GM23338 (cell line): ENCODE results near the gene MAD1L1. TPM values are rescaled to one million over a fixed set of nuclear protein-coding genes. Genes with fewer than 3 reads are reported as not detected.

Source experiments
- ATAC-seq: fragments of 200-7000 bp; cut with Tn5 transposase; 3 replicates; pipeline ENCODE4 v1.9.1; 2020
- DNase-seq: peaks from one replicate; pipeline ENCODE4 v3.0.0-alpha.2; 2015; ENCODE audit warnings: low spot score
- H2AFZ ChIP-seq: fragments of 200-600 bp; sonication (generic); 2 replicates; pipeline ENCODE4 v1.8.0; 2016; ENCODE audit warnings: antibody characterized with exemption, mild to moderate bottlenecking, moderate library complexity
- H3F3A ChIP-seq: fragments of 200-600 bp; sonication (generic); replicated peaks from 2 replicates; pipeline ENCODE4 v1.8.0; 2017; ENCODE audit warnings: antibody characterized with exemption, mixed run types, low read depth
- H3K27ac ChIP-seq: fragments of 200-600 bp; sonication (generic); 2 replicates; pipeline ENCODE4 v1.6.1; 2016; ENCODE audit warnings: low read depth
- H3K27me3 ChIP-seq: fragments of 200-600 bp; sonication (generic); 2 replicates; pipeline ENCODE4 v1.8.0; 2016; ENCODE audit warnings: mild to moderate bottlenecking, mixed run types, moderate library complexity; ENCODE audit not compliant: insufficient read depth
- H3K36me3 ChIP-seq: fragments of 200-600 bp; sonication (generic); 2 replicates; pipeline ENCODE4 v1.8.0; 2016; ENCODE audit warnings: mild to moderate bottlenecking; ENCODE audit not compliant: insufficient read depth
- H3K4me1 ChIP-seq: fragments of 200-600 bp; sonication (generic); 2 replicates; pipeline ENCODE4 v1.8.0; 2016; ENCODE audit warnings: mild to moderate bottlenecking, moderate library complexity; ENCODE audit not compliant: insufficient read depth
- H3K4me2 ChIP-seq: fragments of 200-600 bp; sonication (generic); 2 replicates; pipeline ENCODE4 v1.7.1; 2017; ENCODE audit warnings: mixed run types
- H3K4me3 ChIP-seq: fragments of 200-600 bp; sonication (generic); 2 replicates; pipeline ENCODE4 v1.6.1; 2016; ENCODE audit warnings: mixed run types
- H3K79me2 ChIP-seq: fragments of 200-600 bp; sonication (generic); replicated peaks from 2 replicates; pipeline ENCODE4 v1.8.0; 2017; ENCODE audit warnings: mild to moderate bottlenecking; ENCODE audit not compliant: insufficient read depth
- H3K9me2 ChIP-seq: fragments of 200-600 bp; sonication (generic); 2 replicates; pipeline ENCODE4 v1.8.0; 2017; ENCODE audit not compliant: insufficient read depth
- H4K20me1 ChIP-seq: fragments of 200-600 bp; sonication (generic); replicated peaks from 2 replicates; pipeline ENCODE4 v1.8.0; 2017; ENCODE audit warnings: mild to moderate bottlenecking; ENCODE audit not compliant: insufficient read depth
- H3K27ac Mint-ChIP-seq: 2 replicates; pipeline ENCODE4 v1.8.0; 2020; ENCODE audit warnings: inconsistent platforms, mild to moderate bottlenecking, moderate library complexity, mixed read lengths
- H3K27me3 Mint-ChIP-seq: 3 replicates; pipeline ENCODE4 v1.8.0; 2022; ENCODE audit warnings: low read depth, mild to moderate bottlenecking, moderate library complexity, mixed read lengths, inconsistent platforms; ENCODE audit not compliant: insufficient read depth, poor library complexity
- H3K36me3 Mint-ChIP-seq: 3 replicates; pipeline ENCODE4 v1.8.0; 2021; ENCODE audit warnings: low read depth, mild to moderate bottlenecking, inconsistent platforms, moderate library complexity, mixed read lengths
- H3K4me1 Mint-ChIP-seq: 3 replicates; pipeline ENCODE4 v1.8.0; 2020; ENCODE audit warnings: mild to moderate bottlenecking, inconsistent platforms, mixed read lengths
- H3K4me3 Mint-ChIP-seq: 3 replicates; pipeline ENCODE4 v1.8.0; 2021; ENCODE audit warnings: moderate library complexity, mild to moderate bottlenecking, inconsistent platforms, mixed read lengths
- H3K9me3 Mint-ChIP-seq: 3 replicates; pipeline ENCODE4 v1.8.0; 2020; ENCODE audit warnings: moderate library complexity, mild to moderate bottlenecking, inconsistent platforms, mixed read lengths
- CREB1 ChIP-seq: fragments of 250-450 bp; sonication (Bioruptor Pico); IDR thresholded peaks from 2 replicates; pipeline ENCODE4 v1.5.0; 2020; ENCODE audit warnings: low read depth, mild to moderate bottlenecking, moderate library complexity
- CTCF ChIP-seq, 2 experiments: fragments of 200-600 bp in 1 of 2; sonication (generic) in 1 of 2; conservative IDR thresholded peaks; 2 replicates each; pipeline versions ENCODE4 v1.5.1 to v1.6.1; 2016 to 2017; ENCODE audit warnings: antibody characterized with exemption in 2 of 2, low read depth in 2 of 2, mild to moderate bottlenecking in 2 of 2, moderate library complexity in 1 of 2
- ETS1 ChIP-seq: IDR thresholded peaks from 2 replicates; pipeline ENCODE4 v1.6.1; 2016; ENCODE audit warnings: antibody characterized with exemption
- EZH2 ChIP-seq: fragments of 200-600 bp; sonication (generic); IDR thresholded peaks from one replicate; pipeline ENCODE4 v1.8.0; 2017; ENCODE audit warnings: antibody characterized with exemption, mild to moderate bottlenecking, low read depth; ENCODE audit not compliant: unreplicated experiment
- JUNB ChIP-seq: IDR thresholded peaks from one replicate; pipeline ENCODE4 v1.6.1; 2016; ENCODE audit warnings: antibody characterized with exemption; ENCODE audit not compliant: unreplicated experiment
- NANOG ChIP-seq: IDR thresholded peaks from 2 replicates; pipeline ENCODE4 v1.6.1; 2016; ENCODE audit warnings: antibody characterized with exemption, borderline replicate concordance
- POLR2AphosphoS5 ChIP-seq: IDR thresholded peaks from 2 replicates; pipeline ENCODE4 v1.6.1; 2016; ENCODE audit warnings: antibody characterized with exemption, low read depth
- REST ChIP-seq: IDR thresholded peaks from one replicate; pipeline ENCODE4 v1.6.1; 2018; ENCODE audit warnings: antibody characterized with exemption; ENCODE audit not compliant: unreplicated experiment
- STAT1 ChIP-seq: IDR thresholded peaks from one replicate; pipeline ENCODE4 v1.6.1; 2016; ENCODE audit warnings: antibody characterized with exemption; ENCODE audit not compliant: unreplicated experiment
- ZNF114 ChIP-seq: fragments of 250-450 bp; sonication (Bioruptor Pico); IDR thresholded peaks from 2 replicates; pipeline ENCODE4 v1.5.0; 2020; ENCODE audit warnings: mild to moderate bottlenecking, moderate library complexity
- ZNF331 ChIP-seq: fragments of 250-450 bp; sonication (Bioruptor Pico); IDR thresholded peaks from 2 replicates; pipeline ENCODE4 v1.5.0; 2020; ENCODE audit warnings: low read depth, mild to moderate bottlenecking, moderate library complexity
- ZNF462 ChIP-seq: fragments of 250-450 bp; sonication (Bioruptor Pico); IDR thresholded peaks from 2 replicates; pipeline ENCODE4 v1.5.0; 2020; ENCODE audit warnings: mild to moderate bottlenecking, moderate library complexity
- polyA plus RNA-seq: library from polyadenylated mRNA; unstranded; fragments of >200 nt; fragmentation: Nextera tagmentation; extraction: Ambion mirVana; gene quantifications from 2 replicates; pipeline ENCODE4 v1.2.1, GENCODE V29; 2016
- total RNA-seq: library from RNA; depleted of rRNA; stranded (reverse); fragments of >200 nt; shearing (Covaris generic); gene quantifications from 2 replicates; pipeline ENCODE4 v1.2.3, GENCODE V29; 2014

Gene MAD1L1
- total and polyA plus RNA-seq, 2 experiments from 2014 or later = 40.3 to 59.3 TPM

GRCh38 chr7:1930381-1931065 lies 302.2 kb downstream of the MAD1L1 start:
- Histone ChIP-seq H4K20me1 (0 out of 2 replicates have a peak, but pooled peaks cover 4% of the 10 kb centered on the region), H2AFZ (no peak overlapping the region), H3K27me3 (no peaks in the 10 kb centered on the region), H3K9me2 (no peaks in the 10 kb centered on the region), H3K79me2 (no peaks in the 10 kb centered on the region), H3K4me1 (no peaks in the 10 kb centered on the region), H3K27ac (no peak overlapping the region), H3K4me2 (no peak overlapping the region), H3F3A (no peaks in the 10 kb centered on the region), H3K4me3 (no peak overlapping the region), H3K36me3 (no peaks in the 10 kb centered on the region)
- peaks cover 23% of the 10 kb centered on the region; the same call in 2 of the 3 replicates for H3K9me3 Mint-ChIP-seq
- H3K4me3 Mint-ChIP-seq = no peak overlapping the region
- H3K36me3 Mint-ChIP-seq = peaks cover 29% of the 10 kb centered on the region
- H3K27me3 Mint-ChIP-seq = peaks cover 23% of the 10 kb centered on the region
- H3K4me1 Mint-ChIP-seq = no peaks in the 10 kb centered on the region; the same call in 2 of the 3 replicates
- no peak for TF ChIP-seq ZNF331 (CRISPR knock-in tag)
- no peak for TF ChIP-seq EZH2
- no peak for TF ChIP-seq CTCF (conservative IDR thresholded peaks at IDR 0.05; ENCODE audit: low read depth in 2 of 2)
- TF ChIP-seq CREB1 (CRISPR knock-in tag) = no peak
- no peak for TF ChIP-seq REST
- no peak for TF ChIP-seq ETS1
- no peak for TF ChIP-seq POLR2AphosphoS5
- no peak for TF ChIP-seq STAT1
- no peak for TF ChIP-seq ZNF114 (CRISPR knock-in tag)
- no peak for TF ChIP-seq JUNB
- TF ChIP-seq NANOG = no peak
- TF ChIP-seq ZNF462 (CRISPR knock-in tag) = no peak
- no peak overlapping the region for H3K27ac Mint-ChIP-seq
- no peak for ATAC-seq
- DNase-seq = no peak
